DND-41 (cell line): Measurements from ENCODE around the gene POLR2E.

ENCODE experiments used
- CTCF ChIP-seq: IDR thresholded peaks from 2 replicates; pipeline ENCODE4 v1.5.1; 2012; ENCODE audit warnings: borderline replicate concordance, low read length, moderate library complexity, mild to moderate bottlenecking; ENCODE audit not compliant: poor library complexity, severe bottlenecking; ENCODE audit errors: extremely low read depth
- EZH2 ChIP-seq: IDR thresholded peaks from 3 replicates; pipeline ENCODE4 v1.6.1; 2012; ENCODE audit warnings: borderline replicate concordance, low read depth, mild to moderate bottlenecking, moderate library complexity, low read length, inconsistent platforms; ENCODE audit not compliant: severe bottlenecking

- TF ChIP-seq CTCF, result no peak
- no peak for TF ChIP-seq EZH2
These were observed 12.6 kb upstream of the POLR2E start for GRCh38 chr19:1107661-1108261.
